UCSD-AML1 (cell line): ENCODE measurements around the gene HIPK2.
A peak's percentile ranks its signal among the peaks of the same experiment; 100 is the strongest.
"Not testable (repeated sequence)": the region's sequence is repeated elsewhere in the genome, so short reads cannot be mapped to it uniquely, and the experiment has no call there.

ENCODE experiments used
- DNase-seq: peaks from one replicate; lab custom pipeline; 2025; ENCODE audit not compliant: unreplicated experiment; lab: John Stamatoyannopoulos, UW

HIPK2 gene

GRCh38 chr7:139631520-139632031 is 146.2 kb downstream of the HIPK2 start:
- DNase-seq, result no peak

GRCh38 chr7:139630643-139631519 is 146.9 kb downstream of the HIPK2 start:
- DNase-seq, result no peak

- DNase-seq, result no peak
These were observed 148.3 kb downstream of the HIPK2 start for GRCh38 chr7:139629392-139630082.

- no peak for DNase-seq
These were observed 150.0 kb downstream of the HIPK2 start for GRCh38 chr7:139627831-139628230.

- peak; percentile 74 for DNase-seq
These were observed 151.0 kb downstream of the HIPK2 start for GRCh38 chr7:139626817-139627216.

GRCh38 chr7:139623518-139623917 is 154.3 kb downstream of the HIPK2 start:
- DNase-seq, result no peak

GRCh38 chr7:139620676-139621344 is 157.0 kb downstream of the HIPK2 start:
- DNase-seq, result peak; percentile 14

- DNase-seq, result no peak
These were observed 158.5 kb downstream of the HIPK2 start for GRCh38 chr7:139619367-139619657.

GRCh38 chr7:139618482-139619366 is 159.1 kb downstream of the HIPK2 start:
- DNase-seq, result peak; percentile 46

- DNase-seq, result no peak
These were observed 160.7 kb downstream of the HIPK2 start for GRCh38 chr7:139617074-139617473.

GRCh38 chr7:139614886-139615285 is 162.9 kb downstream of the HIPK2 start:
- no peak for DNase-seq

- no peak for DNase-seq
These were observed 163.8 kb downstream of the HIPK2 start for GRCh38 chr7:139613971-139614411.

- not testable (repeated sequence) for DNase-seq
These were observed 166.2 kb downstream of the HIPK2 start for GRCh38 chr7:139611556-139611955.

GRCh38 chr7:139610595-139610994 is 167.2 kb downstream of the HIPK2 start:
- no peak for DNase-seq

- DNase-seq, result no peak
These were observed 173.9 kb downstream of the HIPK2 start for GRCh38 chr7:139603896-139604295.

GRCh38 chr7:139603282-139603681 is 174.5 kb downstream of the HIPK2 start:
- no peak for DNase-seq

GRCh38 chr7:139602143-139602722 is 175.6 kb downstream of the HIPK2 start:
- DNase-seq, result no peak

GRCh38 chr7:139601176-139601575 is 176.6 kb downstream of the HIPK2 start:
- DNase-seq, result no peak

- no peak for DNase-seq
These were observed 177.5 kb downstream of the HIPK2 start for GRCh38 chr7:139600306-139600705.

- no peak for DNase-seq
These were observed 179.2 kb downstream of the HIPK2 start for GRCh38 chr7:139598642-139599041.
